ENCODE data around the gene CLDN11.

GRCh38 chr3:170440344-170440743 is 21.7 kb downstream of the CLDN11 start:
- TF ChIP-seq CTCF (IDR thresholded peaks at IDR 0.05) (no peak), POLR2A (IDR thresholded peaks at IDR 0.05) (no peak)

Measured in right lobe of liver (tissue), 4 donors.